Duodenal mucosa (tissue), 2 donors: ENCODE measurements around the gene SLC5A8.

Source experiments
- H3K27ac ChIP-seq: one replicate; pipeline ENCODE4 v1.7.0; 2013; ENCODE audit warnings: low read depth, low read length
- H3K27me3 ChIP-seq, 2 donors: one replicate each; pipeline ENCODE4 v1.7.0; 2013; ENCODE audit warnings: low read length in 2 of 2, control low read depth in 1 of 2; ENCODE audit not compliant: insufficient read depth in 2 of 2, control insufficient read depth in 1 of 2
- H3K36me3 ChIP-seq, 2 donors: one replicate each; pipeline ENCODE4 v1.7.0; 2013; ENCODE audit warnings: low read length in 2 of 2, control low read depth in 1 of 2; ENCODE audit not compliant: insufficient read depth in 2 of 2, control insufficient read depth in 1 of 2
- H3K4me1 ChIP-seq, 2 donors: one replicate each; pipeline ENCODE4 v1.7.0; 2013; ENCODE audit warnings: low read length in 2 of 2, control low read depth in 1 of 2; ENCODE audit not compliant: insufficient read depth in 2 of 2, control insufficient read depth in 1 of 2
- H3K4me3 ChIP-seq, 2 donors: one replicate each; pipeline ENCODE4 v1.7.0; 2013; ENCODE audit warnings: low read length in 2 of 2, low read depth in 1 of 2
- H3K9ac ChIP-seq, 2 donors: one replicate each; pipeline ENCODE4 v1.7.0; 2013; ENCODE audit warnings: low read length in 2 of 2, low read depth in 1 of 2
- H3K9me3 ChIP-seq, 2 donors: one replicate each; pipeline ENCODE4 v1.7.0; 2013; ENCODE audit warnings: low read length in 2 of 2, control low read depth in 1 of 2; ENCODE audit not compliant: control insufficient read depth in 1 of 2

SLC5A8 gene

GRCh38 chr12:101229841-101230241 lies 19.8 kb upstream of the SLC5A8 start:
- H3K9ac ChIP-seq: no peak overlapping the region
- H3K4me3 ChIP-seq: no peak overlapping the region
- no peaks in the 10 kb centered on the region for H3K4me1 ChIP-seq
- H3K27ac ChIP-seq: no peak overlapping the region
- H3K36me3 ChIP-seq: no peaks in the 10 kb centered on the region
- peaks cover 0 to 3% of the 10 kb centered on the region in 2 donors for H3K27me3 ChIP-seq
- H3K9me3 ChIP-seq: no peaks in the 10 kb centered on the region

GRCh38 chr12:101221301-101221700 lies 11.3 kb upstream of the SLC5A8 start:
- Histone ChIP-seq H3K27me3 (no peaks in the 10 kb centered on the region), H3K9me3 (no peaks in the 10 kb centered on the region), H3K4me1 (no peaks in the 10 kb centered on the region), H3K36me3 (no peaks in the 10 kb centered on the region), H3K9ac (no peak overlapping the region), H3K27ac (no peak overlapping the region), H3K4me3 (no peak overlapping the region)

GRCh38 chr12:101216810-101217209 lies 6.8 kb upstream of the SLC5A8 start:
- H3K9ac ChIP-seq: no peak overlapping the region
- no peaks in the 10 kb centered on the region for H3K9me3 ChIP-seq
- H3K27me3 ChIP-seq: no peaks in the 10 kb centered on the region
- no peaks in the 10 kb centered on the region for H3K4me1 ChIP-seq
- H3K27ac ChIP-seq: no peak overlapping the region
- H3K4me3 ChIP-seq: no peak overlapping the region
- no peaks in the 10 kb centered on the region for H3K36me3 ChIP-seq

GRCh38 chr12:101207086-101207780 lies 2.8 kb downstream of the SLC5A8 start:
- Histone ChIP-seq H3K27me3 (peaks cover 14 to 18% of the 10 kb centered on the region in 2 donors), H3K4me3 (no peak overlapping the region), H3K9me3 (no peaks in the 10 kb centered on the region), H3K27ac (no peak overlapping the region), H3K36me3 (no peaks in the 10 kb centered on the region), H3K4me1 (no peaks in the 10 kb centered on the region), H3K9ac (no peak overlapping the region)

- H3K4me3 ChIP-seq: no peak overlapping the region
- peaks cover 13 to 18% of the 10 kb centered on the region in 2 donors for H3K27me3 ChIP-seq
- H3K36me3 ChIP-seq: no peaks in the 10 kb centered on the region
- no peaks in the 10 kb centered on the region for H3K4me1 ChIP-seq
- H3K27ac ChIP-seq: no peak overlapping the region
- H3K9ac ChIP-seq: no peak overlapping the region
- no peaks in the 10 kb centered on the region for H3K9me3 ChIP-seq
Measured at GRCh38 chr12:101204602-101205304, 5.3 kb downstream of the SLC5A8 start.

GRCh38 chr12:101200824-101201223 lies 9.2 kb downstream of the SLC5A8 start:
- no peak overlapping the region for H3K9ac ChIP-seq
- no peaks in the 10 kb centered on the region for H3K27me3 ChIP-seq
- no peaks in the 10 kb centered on the region for H3K9me3 ChIP-seq
- H3K36me3 ChIP-seq: no peaks in the 10 kb centered on the region
- H3K27ac ChIP-seq: no peak overlapping the region
- H3K4me1 ChIP-seq: no peaks in the 10 kb centered on the region
- no peak overlapping the region for H3K4me3 ChIP-seq

GRCh38 chr12:101200145-101200544 lies 9.9 kb downstream of the SLC5A8 start:
- no peak overlapping the region for H3K9ac ChIP-seq
- no peaks in the 10 kb centered on the region for H3K4me1 ChIP-seq
- H3K4me3 ChIP-seq: no peak overlapping the region
- H3K27ac ChIP-seq: no peak overlapping the region
- H3K9me3 ChIP-seq: no peaks in the 10 kb centered on the region
- H3K36me3 ChIP-seq: no peaks in the 10 kb centered on the region
- H3K27me3 ChIP-seq: no peaks in the 10 kb centered on the region

- no peaks in the 10 kb centered on the region for H3K36me3 ChIP-seq
Measured at GRCh38 chr12:101186291-101186690, 23.7 kb downstream of the SLC5A8 start.

GRCh38 chr12:101181776-101182175 lies 28.3 kb downstream of the SLC5A8 start:
- Histone ChIP-seq H3K9me3 (no peaks in the 10 kb centered on the region), H3K4me3 (no peak overlapping the region), H3K9ac (no peak overlapping the region), H3K36me3 (no peaks in the 10 kb centered on the region), H3K27me3 (no peaks in the 10 kb centered on the region), H3K27ac (no peak overlapping the region), H3K4me1 (no peaks in the 10 kb centered on the region)

More at GRCh38 chr12:101186291-101186690, 23.7 kb downstream of the SLC5A8 start:
- no peaks in the 10 kb centered on the region for H3K27me3 ChIP-seq
- H3K4me3 ChIP-seq: no peak overlapping the region
- no peaks in the 10 kb centered on the region for H3K4me1 ChIP-seq
- H3K9ac ChIP-seq: no peak overlapping the region
- no peaks in the 10 kb centered on the region for H3K9me3 ChIP-seq
- H3K27ac ChIP-seq: no peak overlapping the region

- H3K36me3 ChIP-seq: no peaks in the 10 kb centered on the region
- no peak overlapping the region for H3K9ac ChIP-seq
- H3K9me3 ChIP-seq: no peaks in the 10 kb centered on the region
- H3K27me3 ChIP-seq: no peaks in the 10 kb centered on the region
- H3K27ac ChIP-seq: no peak overlapping the region
- H3K4me3 ChIP-seq: no peak overlapping the region
- peaks cover 3 to 9% of the 10 kb centered on the region in 2 donors for H3K4me1 ChIP-seq
Measured at GRCh38 chr12:101174541-101174940, 35.5 kb downstream of the SLC5A8 start.
